GM12873 (cell line): ENCODE results near the gene ASB3.

Experiments
- TF ChIP-seq, protein P1 (sequence below): IDR thresholded peaks from 2 replicates; pipeline ENCODE4 v1.5.1; 2012; ENCODE audit warnings: low read depth, mild to moderate bottlenecking, moderate library complexity, low read length, control low read depth; ENCODE audit not compliant: insufficient read depth; ENCODE audit errors: missing control alignments

Gene ASB3

DNA sequence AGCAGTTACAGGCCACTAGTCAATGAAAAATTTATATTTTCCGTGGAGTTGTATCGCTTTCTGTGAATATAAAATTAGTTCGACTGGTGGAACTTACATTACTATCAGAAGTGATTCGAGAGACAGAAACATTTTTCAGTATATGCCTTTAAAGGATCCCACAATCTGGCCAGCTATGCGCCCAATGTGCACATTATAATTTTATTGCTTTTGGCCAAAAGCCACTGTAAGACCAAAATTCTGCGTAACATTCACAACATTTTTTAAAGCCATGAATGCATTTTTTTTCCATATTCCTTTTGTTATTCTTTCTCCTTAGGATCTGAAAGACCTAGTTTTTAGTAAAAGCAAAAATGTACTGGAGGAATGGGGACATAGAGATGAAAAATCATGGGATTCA is 150.2 kb downstream of the ASB3 start:
- TF ChIP-seq, protein P1, sequence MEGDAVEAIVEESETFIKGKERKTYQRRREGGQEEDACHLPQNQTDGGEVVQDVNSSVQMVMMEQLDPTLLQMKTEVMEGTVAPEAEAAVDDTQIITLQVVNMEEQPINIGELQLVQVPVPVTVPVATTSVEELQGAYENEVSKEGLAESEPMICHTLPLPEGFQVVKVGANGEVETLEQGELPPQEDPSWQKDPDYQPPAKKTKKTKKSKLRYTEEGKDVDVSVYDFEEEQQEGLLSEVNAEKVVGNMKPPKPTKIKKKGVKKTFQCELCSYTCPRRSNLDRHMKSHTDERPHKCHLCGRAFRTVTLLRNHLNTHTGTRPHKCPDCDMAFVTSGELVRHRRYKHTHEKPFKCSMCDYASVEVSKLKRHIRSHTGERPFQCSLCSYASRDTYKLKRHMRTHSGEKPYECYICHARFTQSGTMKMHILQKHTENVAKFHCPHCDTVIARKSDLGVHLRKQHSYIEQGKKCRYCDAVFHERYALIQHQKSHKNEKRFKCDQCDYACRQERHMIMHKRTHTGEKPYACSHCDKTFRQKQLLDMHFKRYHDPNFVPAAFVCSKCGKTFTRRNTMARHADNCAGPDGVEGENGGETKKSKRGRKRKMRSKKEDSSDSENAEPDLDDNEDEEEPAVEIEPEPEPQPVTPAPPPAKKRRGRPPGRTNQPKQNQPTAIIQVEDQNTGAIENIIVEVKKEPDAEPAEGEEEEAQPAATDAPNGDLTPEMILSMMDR, result no peak

DNA sequence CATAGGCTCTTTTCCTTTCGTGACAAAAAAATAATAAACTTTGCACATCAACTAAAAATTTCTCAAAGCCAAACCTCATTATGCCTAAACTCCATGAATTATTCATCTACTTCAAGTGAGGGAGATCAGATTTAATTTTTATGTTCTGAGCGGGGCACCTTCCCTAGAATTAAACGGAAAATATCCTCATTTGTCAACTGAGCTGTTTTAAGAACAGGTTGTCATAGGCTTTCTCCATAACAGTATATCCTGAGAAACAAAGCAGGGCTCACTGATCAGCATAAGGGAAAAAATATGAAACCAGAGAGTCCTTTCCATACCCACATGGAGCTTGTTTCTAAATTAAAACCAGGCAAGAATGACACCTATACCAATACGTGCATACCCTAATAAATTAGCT is 150.6 kb downstream of the ASB3 start:
- TF ChIP-seq, protein P1, result no peak

DNA sequence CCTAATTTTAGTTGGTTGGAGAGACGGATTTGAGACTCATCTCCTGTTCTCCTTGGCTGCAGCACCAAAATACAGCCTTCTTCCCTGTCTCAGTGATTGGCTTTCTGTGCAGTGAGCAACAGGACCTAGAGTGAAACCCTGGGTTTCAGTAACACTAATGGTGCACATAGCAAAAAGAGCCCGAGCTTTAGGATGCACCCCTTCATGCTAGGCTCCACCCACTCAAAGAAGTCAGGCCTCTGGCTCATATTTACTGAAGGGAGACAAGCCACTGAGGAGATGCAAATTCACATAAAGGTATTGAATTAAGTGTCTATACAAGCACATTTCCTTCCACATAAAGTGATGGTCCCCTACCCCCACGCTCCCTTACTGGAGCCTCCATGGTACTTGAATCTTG is 151.1 kb downstream of the ASB3 start:
- TF ChIP-seq, protein P1, result no peak

DNA sequence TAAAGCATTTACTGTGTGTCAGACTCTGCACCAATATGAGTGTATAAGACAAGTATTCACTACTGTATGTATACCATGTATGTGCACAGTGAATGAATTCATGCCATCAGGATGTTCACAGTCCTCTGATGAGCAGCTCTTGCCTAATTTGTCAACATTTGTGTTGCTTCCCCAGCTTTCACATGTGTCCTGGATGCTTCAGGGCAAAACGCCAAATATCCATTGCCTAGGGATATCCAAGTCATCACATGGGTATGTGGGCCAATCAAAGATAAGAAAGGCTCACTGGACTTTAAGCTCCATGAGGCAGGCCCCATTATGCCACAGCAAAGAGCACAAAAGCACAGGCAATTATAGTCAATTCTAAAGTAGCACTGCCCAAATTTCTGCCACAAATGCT is 153.3 kb downstream of the ASB3 start:
- TF ChIP-seq, protein P1, result no peak

DNA sequence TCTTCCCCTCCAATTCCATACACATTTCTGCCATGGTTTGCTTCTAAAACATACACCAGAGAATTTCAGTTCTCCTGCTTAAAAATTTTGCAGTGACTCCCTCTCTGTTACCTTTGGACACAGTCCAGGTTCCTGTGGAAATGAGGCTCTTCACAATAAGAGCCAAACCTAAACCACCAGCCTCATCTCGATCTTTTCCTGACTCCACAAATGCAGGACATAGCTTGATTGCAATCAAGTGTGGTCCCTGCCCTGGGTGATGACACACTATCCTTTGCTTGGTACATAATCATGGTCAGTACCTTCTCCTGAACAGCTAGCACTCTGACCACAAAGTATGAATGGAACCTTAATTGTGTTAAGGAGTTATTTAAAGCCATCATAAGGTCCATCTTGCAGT is 154.0 kb downstream of the ASB3 start:
- TF ChIP-seq, protein P1, result no peak

DNA sequence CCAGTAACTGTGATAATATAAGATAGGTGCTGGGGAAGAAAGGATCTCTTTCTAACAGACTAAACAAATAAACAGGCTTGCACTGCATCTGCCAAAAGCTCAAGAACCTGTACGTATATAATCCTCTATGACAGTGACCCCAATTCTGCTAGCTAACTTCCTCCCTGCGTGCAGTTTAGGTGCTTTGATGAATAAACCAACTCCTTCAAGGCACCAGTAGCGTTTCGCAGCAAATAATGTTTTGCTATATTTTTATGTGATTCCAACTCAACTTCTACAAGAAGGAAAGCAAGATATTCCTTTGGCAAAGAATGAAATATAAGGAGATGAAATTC is 154.7 kb downstream of the ASB3 start:
- TF ChIP-seq, protein P1, result no peak

DNA sequence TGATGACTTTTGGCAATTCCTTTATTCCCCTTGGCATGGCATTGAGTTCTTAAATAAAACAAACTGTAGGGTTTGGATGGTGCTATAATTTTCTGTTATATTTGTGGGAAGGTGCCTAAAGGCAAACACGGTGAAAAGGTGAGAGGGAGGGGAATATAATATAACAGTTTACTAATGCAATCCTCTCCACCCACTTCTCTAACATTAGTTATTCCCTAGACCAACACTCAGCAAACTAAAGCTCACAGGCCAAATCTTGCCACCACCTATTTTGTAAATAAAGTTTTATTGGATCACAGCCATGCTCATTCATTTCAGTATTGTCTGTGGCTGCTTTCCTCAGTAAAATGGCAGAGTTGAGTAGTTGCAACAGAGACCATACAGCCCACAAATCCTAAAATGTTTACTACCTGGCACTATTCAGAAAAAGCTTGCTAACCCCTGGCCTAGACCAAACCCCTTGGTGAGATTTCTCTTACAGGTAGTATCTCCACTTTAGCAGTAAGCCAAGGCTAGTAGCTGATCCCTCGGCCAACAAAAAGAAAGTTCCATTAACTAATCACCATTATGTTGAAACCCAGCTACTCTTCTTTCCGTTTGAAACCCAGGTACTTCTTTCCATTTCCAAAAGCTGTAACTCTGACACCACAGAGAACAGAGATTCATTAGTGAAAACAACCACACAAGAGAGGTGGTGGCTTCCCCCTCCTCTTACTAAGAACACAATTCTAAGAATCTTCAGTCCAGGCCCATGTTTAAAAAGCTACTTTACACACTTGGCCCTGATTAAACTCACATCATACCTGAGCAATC is 155.2 kb downstream of the ASB3 start:
- TF ChIP-seq, protein P1, result no peak
